Ovary (tissue), 3 donors: Measurements from ENCODE around the gene ZNF385C.

Experiments
- EP300 ChIP-seq: sonication (generic); formaldehyde crosslinking; IDR thresholded peaks from one replicate; pipeline ENCODE4 v1.6.1; 2017; ENCODE audit warnings: antibody characterized with exemption
- POLR2A ChIP-seq: fragments of 450-650 bp; IDR thresholded peaks from one replicate; pipeline ENCODE4 v1.6.1; 2017; ENCODE audit warnings: antibody characterized with exemption, mild to moderate bottlenecking, moderate library complexity
- TF ChIP-seq, protein P1 (sequence below), 3 donors: fragments of 450-650 bp in 2 of 3; fragments of 200-600 bp in 1 of 3; IDR thresholded peaks; one replicate each; pipeline versions ENCODE4 v1.5.1 to v1.8.0; 2016 to 2022; ENCODE audit warnings: antibody characterized with exemption in 3 of 3, mild to moderate bottlenecking in 1 of 3
- donor health status: DM: no; HTN: no; CAD: no.

DNA sequence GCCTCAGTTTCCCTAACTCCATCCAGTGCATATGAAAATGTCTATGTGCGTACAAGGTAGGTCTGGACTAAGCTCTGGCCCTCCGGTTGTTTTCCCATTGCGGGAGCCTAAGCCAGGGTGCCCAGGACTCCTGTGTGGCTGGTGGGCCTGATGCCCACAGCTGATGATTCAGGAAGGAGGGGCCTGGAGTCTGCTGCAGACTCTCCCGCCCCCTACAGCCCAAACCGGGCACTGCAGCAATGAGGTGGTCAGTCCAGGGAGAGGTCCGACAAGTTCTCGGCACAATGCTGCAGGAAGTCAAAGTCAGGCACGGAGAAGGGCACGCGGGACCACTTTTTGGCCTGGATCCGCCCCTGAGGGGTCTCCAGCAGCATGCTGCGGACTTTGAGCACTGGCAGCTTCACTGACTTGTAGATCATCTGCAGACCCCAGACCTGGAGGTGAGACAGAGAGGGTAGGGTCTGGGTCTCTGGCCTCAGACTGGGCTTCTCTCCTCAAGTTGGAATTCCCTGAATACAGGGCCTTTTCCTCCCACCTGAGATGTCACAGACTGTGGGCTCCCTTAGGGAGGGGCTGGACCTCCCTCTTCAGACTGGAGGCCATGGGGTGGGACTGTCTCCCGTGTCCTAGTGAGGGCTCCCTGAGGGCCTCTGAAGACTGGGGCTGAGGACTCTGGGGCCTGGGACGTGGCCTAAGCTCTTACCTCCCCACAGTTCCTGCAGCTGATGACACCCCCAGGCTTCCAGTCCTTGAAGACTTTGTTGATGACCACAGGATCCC lies 3.4 kb upstream of the ZNF385C start:
- TF ChIP-seq, protein P1, sequence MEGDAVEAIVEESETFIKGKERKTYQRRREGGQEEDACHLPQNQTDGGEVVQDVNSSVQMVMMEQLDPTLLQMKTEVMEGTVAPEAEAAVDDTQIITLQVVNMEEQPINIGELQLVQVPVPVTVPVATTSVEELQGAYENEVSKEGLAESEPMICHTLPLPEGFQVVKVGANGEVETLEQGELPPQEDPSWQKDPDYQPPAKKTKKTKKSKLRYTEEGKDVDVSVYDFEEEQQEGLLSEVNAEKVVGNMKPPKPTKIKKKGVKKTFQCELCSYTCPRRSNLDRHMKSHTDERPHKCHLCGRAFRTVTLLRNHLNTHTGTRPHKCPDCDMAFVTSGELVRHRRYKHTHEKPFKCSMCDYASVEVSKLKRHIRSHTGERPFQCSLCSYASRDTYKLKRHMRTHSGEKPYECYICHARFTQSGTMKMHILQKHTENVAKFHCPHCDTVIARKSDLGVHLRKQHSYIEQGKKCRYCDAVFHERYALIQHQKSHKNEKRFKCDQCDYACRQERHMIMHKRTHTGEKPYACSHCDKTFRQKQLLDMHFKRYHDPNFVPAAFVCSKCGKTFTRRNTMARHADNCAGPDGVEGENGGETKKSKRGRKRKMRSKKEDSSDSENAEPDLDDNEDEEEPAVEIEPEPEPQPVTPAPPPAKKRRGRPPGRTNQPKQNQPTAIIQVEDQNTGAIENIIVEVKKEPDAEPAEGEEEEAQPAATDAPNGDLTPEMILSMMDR (IDR thresholded peaks at IDR 0.05): peak; percentile 42 to 60 (median 54)
- TF ChIP-seq POLR2A (no peak), EP300 (no peak)
